ENCODE data around the gene MESP2.
"Not testable (repeated sequence)": the region's sequence is repeated elsewhere in the genome, so short reads cannot be mapped to it uniquely, and the experiment has no call there.

Gene MESP2

GRCh38 chr15:89783861-89784685 lies 7.9 kb downstream of the MESP2 start:
- no peak for TF ChIP-seq JUND (IDR thresholded peaks at IDR 0.05; ENCODE audit: low read depth)
- no peak for DNase-seq (ENCODE audit: low read depth in 1 of 2, low spot score in 1 of 2)
- in situ Hi-C loops (cut with HindIII; ENCODE audit: low pct_unique_long_range_greater_than_20kb, low sequenced_read_pairs): no loop called here

- DNase-seq (ENCODE audit: low read depth in 1 of 2, low spot score in 1 of 2): no peak
- in situ Hi-C loops (cut with HindIII; ENCODE audit: low pct_unique_long_range_greater_than_20kb, low sequenced_read_pairs): no loop called here
- TF ChIP-seq JUND (IDR thresholded peaks at IDR 0.05; ENCODE audit: low read depth): no peak
These were observed 8.5 kb downstream of the MESP2 start for GRCh38 chr15:89784686-89784960.

- no peak for TF ChIP-seq JUND (IDR thresholded peaks at IDR 0.05; ENCODE audit: low read depth)
- peak in 1 of 2 experiments; percentile 60 for DNase-seq (ENCODE audit: low read depth in 1 of 2, low spot score in 1 of 2)
- in situ Hi-C loops (cut with HindIII; ENCODE audit: low pct_unique_long_range_greater_than_20kb, low sequenced_read_pairs): no loop called here
These were observed 9.1 kb downstream of the MESP2 start for GRCh38 chr15:89785064-89785773.

GRCh38 chr15:89785774-89786140 lies 9.6 kb downstream of the MESP2 start:
- TF ChIP-seq JUND (IDR thresholded peaks at IDR 0.05; ENCODE audit: low read depth): no peak
- in situ Hi-C loops (cut with HindIII; ENCODE audit: low pct_unique_long_range_greater_than_20kb, low sequenced_read_pairs): no loop called here
- DNase-seq (ENCODE audit: low read depth in 1 of 2, low spot score in 1 of 2): no peak

- DNase-seq (ENCODE audit: low read depth in 1 of 2, low spot score in 1 of 2): no peak
- TF ChIP-seq JUND (IDR thresholded peaks at IDR 0.05; ENCODE audit: low read depth): no peak
- in situ Hi-C loops (cut with HindIII; ENCODE audit: low pct_unique_long_range_greater_than_20kb, low sequenced_read_pairs): no loop called here
These were observed 11.8 kb downstream of the MESP2 start for GRCh38 chr15:89787944-89788343.

GRCh38 chr15:89788585-89788984 lies 12.5 kb downstream of the MESP2 start:
- in situ Hi-C loops (cut with HindIII; ENCODE audit: low pct_unique_long_range_greater_than_20kb, low sequenced_read_pairs); DNase-seq (ENCODE audit: low read depth in 1 of 2, low spot score in 1 of 2): not testable (repeated sequence)

- in situ Hi-C loops (cut with HindIII; ENCODE audit: low pct_unique_long_range_greater_than_20kb, low sequenced_read_pairs): no loop called here
- TF ChIP-seq JUND (IDR thresholded peaks at IDR 0.05; ENCODE audit: low read depth): no peak
- DNase-seq (ENCODE audit: low read depth in 1 of 2, low spot score in 1 of 2): no peak
These were observed 14.1 kb downstream of the MESP2 start for GRCh38 chr15:89790206-89790605.

GRCh38 chr15:89790661-89791060 lies 14.5 kb downstream of the MESP2 start:
- no peak for TF ChIP-seq JUND (IDR thresholded peaks at IDR 0.05; ENCODE audit: low read depth)
- no peak for DNase-seq (ENCODE audit: low read depth in 1 of 2, low spot score in 1 of 2)
- in situ Hi-C loops (cut with HindIII; ENCODE audit: low pct_unique_long_range_greater_than_20kb, low sequenced_read_pairs): no loop called here

GRCh38 chr15:89792106-89792805 lies 16.1 kb downstream of the MESP2 start:
- no peak for DNase-seq (ENCODE audit: low read depth in 1 of 2, low spot score in 1 of 2)
- in situ Hi-C loops (cut with HindIII; ENCODE audit: low pct_unique_long_range_greater_than_20kb, low sequenced_read_pairs): no loop called here
- TF ChIP-seq JUND (IDR thresholded peaks at IDR 0.05; ENCODE audit: low read depth): no peak

GRCh38 chr15:89794627-89795241 lies 18.6 kb downstream of the MESP2 start:
- TF ChIP-seq JUND (IDR thresholded peaks at IDR 0.05; ENCODE audit: low read depth): no peak
- in situ Hi-C loops (cut with HindIII; ENCODE audit: low pct_unique_long_range_greater_than_20kb, low sequenced_read_pairs): no loop called here
- no peak for DNase-seq (ENCODE audit: low read depth in 1 of 2, low spot score in 1 of 2)

- in situ Hi-C loops (cut with HindIII; ENCODE audit: low pct_unique_long_range_greater_than_20kb, low sequenced_read_pairs): no loop called here
- no peak for DNase-seq (ENCODE audit: low read depth in 1 of 2, low spot score in 1 of 2)
- no peak for TF ChIP-seq JUND (IDR thresholded peaks at IDR 0.05; ENCODE audit: low read depth)
These were observed 19.9 kb downstream of the MESP2 start for GRCh38 chr15:89795996-89796395.

GRCh38 chr15:89797678-89798201 lies 21.6 kb downstream of the MESP2 start:
- no peak for DNase-seq (ENCODE audit: low read depth in 1 of 2, low spot score in 1 of 2)
- no peak for TF ChIP-seq JUND (IDR thresholded peaks at IDR 0.05; ENCODE audit: low read depth)
- in situ Hi-C loops (cut with HindIII; ENCODE audit: low pct_unique_long_range_greater_than_20kb, low sequenced_read_pairs): no loop called here
